HG03558 (cell line): ENCODE data around the gene GMPS.
"Not testable (repeated sequence)": the region's sequence is repeated elsewhere in the genome, so short reads cannot be mapped to it uniquely, and the experiment has no call there.

ENCODE experiments used
- ATAC-seq: cut with Tn5 transposase; IDR thresholded peaks from one replicate; pipeline ENCODE4 v1.9.1; 2021; ENCODE audit warnings: moderate number of reproducible peaks; ENCODE audit not compliant: unreplicated experiment; ENCODE audit errors: extremely low read depth

The GMPS gene

GRCh38 chr3:155870133-155870944 lies at the start of gene GMPS:
GMPS (plus strand) TSS chr3:155870650; CDS start chr3:155870871, 221 bp downstream.
- peak; percentile 90 for ATAC-seq

- ATAC-seq, result not testable (repeated sequence)
These were observed 41.9 kb upstream of the GMPS start for GRCh38 chr3:155828490-155829098.

- no peak for ATAC-seq
These were observed 34.9 kb upstream of the GMPS start for GRCh38 chr3:155835341-155836071.

- no peak for ATAC-seq
These were observed 26.9 kb upstream of the GMPS start for GRCh38 chr3:155843569-155843968.

GRCh38 chr3:155846119-155846518 lies 24.3 kb upstream of the GMPS start:
- ATAC-seq, result no peak

- no peak for ATAC-seq
These were observed 22.5 kb upstream of the GMPS start for GRCh38 chr3:155847993-155848392.

GRCh38 chr3:155849404-155849803 lies 21.0 kb upstream of the GMPS start:
- not testable (repeated sequence) for ATAC-seq

GRCh38 chr3:155852341-155852740 lies 18.1 kb upstream of the GMPS start:
- no peak for ATAC-seq

GRCh38 chr3:155853214-155854140 lies 17.0 kb upstream of the GMPS start:
- ATAC-seq, result no peak

GRCh38 chr3:155854141-155854940 lies 16.1 kb upstream of the GMPS start, which contains the start of gene SLC33A1:
SLC33A1 (minus strand) TSS chr3:155854427; CDS start chr3:155853997, 430 bp downstream.
- peak; percentile 92 for ATAC-seq

- ATAC-seq, result no peak
These were observed 10.6 kb upstream of the GMPS start for GRCh38 chr3:155859859-155860258.

- not testable (repeated sequence) for ATAC-seq
These were observed 10.0 kb upstream of the GMPS start for GRCh38 chr3:155860424-155860823.

- no peak for ATAC-seq
These were observed 8.8 kb upstream of the GMPS start for GRCh38 chr3:155861476-155862183.

- ATAC-seq, result not testable (repeated sequence)
These were observed 8.0 kb upstream of the GMPS start for GRCh38 chr3:155862290-155862982.

- ATAC-seq, result no peak
These were observed 7.2 kb upstream of the GMPS start for GRCh38 chr3:155863072-155863784.

GRCh38 chr3:155869691-155870090 lies 759 bp upstream of the GMPS start:
- no peak for ATAC-seq
